Activated CD4-positive, alpha-beta T cell treated with anti-CD3 and anti-CD28 coated beads for 36 hours (primary cell): ENCODE data around the gene WDR36. TPM values are rescaled to one million over a fixed set of nuclear protein-coding genes. Genes with fewer than 3 reads are reported as not detected.

Experiments
- ATAC-seq: fragments of 200-7000 bp; cut with Tn5 transposase; one replicate; pipeline ENCODE4 v1.10.0; 2021; ENCODE audit warnings: mild to moderate bottlenecking, moderate library complexity
- CTCF ChIA-PET: fragments of 350-600 bp; sonication (Branson Sonifier 250); formaldehyde crosslinking; loops from one replicate; lab custom pipeline; 2021; ENCODE audit warnings: antibody characterized with exemption; lab: Charles Lee
- POLR2A ChIA-PET: fragments of 350-600 bp; sonication (Branson Sonifier 250); formaldehyde crosslinking; loops from one replicate; lab custom pipeline; 2021; ENCODE audit warnings: antibody characterized with exemption, inconsistent platforms; lab: Charles Lee
- DNase-seq: peaks from one replicate; pipeline ENCODE4 v3.0.0-alpha.2; 2020
- H3K27ac Mint-ChIP-seq: one replicate; pipeline ENCODE4 v1.8.0; 2021; ENCODE audit warnings: mixed read lengths
- H3K27me3 Mint-ChIP-seq: one replicate; pipeline ENCODE4 v1.8.0; 2021; ENCODE audit warnings: mixed read lengths
- H3K36me3 Mint-ChIP-seq: one replicate; pipeline ENCODE4 v1.8.0; 2021; ENCODE audit warnings: low read depth, mixed read lengths
- H3K4me1 Mint-ChIP-seq: one replicate; pipeline ENCODE4 v1.8.0; 2021; ENCODE audit warnings: mixed read lengths
- H3K4me3 Mint-ChIP-seq: one replicate; pipeline ENCODE4 v1.8.0; 2021; ENCODE audit warnings: mild to moderate bottlenecking, moderate library complexity, mixed read lengths
- H3K9me3 Mint-ChIP-seq: one replicate; pipeline ENCODE4 v1.8.0; 2021; ENCODE audit warnings: low read depth, mixed read lengths
- intact Hi-C, 2 experiments: fragments of 100-400 bp; cut with DNase I in 1 of 2; cut with micrococcal nuclease in 1 of 2; formaldehyde crosslinking; loops; one replicate each; pipeline versions ENCODE4 v1.14.2 to v1.15.1; 2022 to 2024; cut with DNase I, micrococcal nuclease
- total RNA-seq, 2 experiments: library from RNA; stranded (reverse); gene quantifications; one replicate each; pipeline ENCODE4 v1.2.3, GENCODE V29; 2021

WDR36 gene
- total RNA-seq, 2 experiments from 2014 or later, result 58.6 to 61.7 TPM

GRCh38 chr5:111163000-111163399, 70.9 kb downstream of the WDR36 start:
- intact Hi-C loops, result no loop called here
- ChIA-PET CTCF (interaction anchor here (1.0 to 4.9 kb wide), 4 partner anchors 12 to 368 kb away, joined by 3 to 62 read pairs (median 5); no protein-coding TSS in a partner anchor), POLR2A (no interaction called here)
- Mint-ChIP-seq H3K4me1 (peaks cover 19% of the 10 kb centered on the region), H3K27ac (no peak overlapping the region), H3K27me3 (no peaks in the 10 kb centered on the region), H3K4me3 (no peak overlapping the region), H3K9me3 (peaks cover 2% of the 10 kb centered on the region), H3K36me3 (no peaks in the 10 kb centered on the region)
- DNase-seq, result no peak
- peak; percentile 24 for ATAC-seq

DNA sequence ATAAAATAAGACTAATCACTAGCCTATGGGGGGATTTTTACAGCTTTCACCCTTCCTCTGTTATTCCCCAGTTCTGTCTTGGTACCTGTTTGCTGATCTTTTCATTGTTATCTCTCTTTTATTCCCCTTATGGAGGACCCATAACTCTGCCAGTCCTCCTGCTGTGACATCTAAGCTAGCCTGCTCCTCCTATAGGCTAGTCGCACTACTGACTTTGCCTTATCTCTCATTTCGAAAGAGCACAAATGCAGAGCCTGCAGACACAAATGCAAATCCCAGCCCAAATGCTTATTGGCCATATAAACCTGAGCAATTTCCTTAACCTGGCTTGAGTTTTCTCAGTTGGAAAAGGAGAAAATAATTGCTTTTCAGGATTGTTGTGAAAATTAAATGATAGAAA, 72.9 kb downstream of the WDR36 start:
- ChIA-PET CTCF (interaction anchor here (0.7 to 1.8 kb wide), 3 partner anchors 10 to 343 kb away, joined by 3 to 6 read pairs (median 4); no protein-coding TSS in a partner anchor), POLR2A (no interaction called here)
- H3K4me3 Mint-ChIP-seq, result no peak overlapping the region
- H3K27me3 Mint-ChIP-seq, result no peaks in the 10 kb centered on the region
- ATAC-seq (no peak), DNase-seq (no peak)
- no peak overlapping the region for H3K27ac Mint-ChIP-seq
- peaks cover 16% of the 10 kb centered on the region for H3K4me1 Mint-ChIP-seq
- intact Hi-C loops, result no loop called here
- peaks cover 2% of the 10 kb centered on the region for H3K9me3 Mint-ChIP-seq
- H3K36me3 Mint-ChIP-seq, result no peaks in the 10 kb centered on the region

DNA sequence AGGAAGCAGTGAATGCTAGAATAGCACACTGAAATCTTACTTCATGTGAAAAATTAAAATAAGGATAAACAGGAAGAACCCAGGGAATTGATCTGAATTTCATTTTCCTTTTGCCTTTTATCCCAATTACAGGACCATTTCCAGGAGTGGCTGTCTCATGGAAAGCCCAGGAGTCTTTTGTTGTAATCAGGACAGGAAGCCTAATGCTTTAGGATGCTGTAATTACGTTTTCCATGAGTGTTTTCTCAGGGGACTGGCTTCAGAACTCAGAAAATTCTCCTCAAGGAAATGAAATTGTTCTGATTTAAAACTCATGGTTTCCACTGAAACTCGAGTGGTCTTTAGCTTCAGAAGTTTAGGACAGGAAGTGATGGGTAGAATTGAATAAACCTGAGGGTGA, 75.4 kb downstream of the WDR36 start:
- H3K27me3 Mint-ChIP-seq, result no peaks in the 10 kb centered on the region
- intact Hi-C loops, result no loop called here
- no peaks in the 10 kb centered on the region for H3K36me3 Mint-ChIP-seq
- ATAC-seq (no peak), DNase-seq (no peak)
- no peak overlapping the region for H3K4me3 Mint-ChIP-seq
- no peak overlapping the region for H3K27ac Mint-ChIP-seq
- ChIA-PET CTCF (interaction anchor here (0.7 kb wide), 1 partner anchor 295 kb away, joined by 3 read pairs; no protein-coding TSS in a partner anchor), POLR2A (no interaction called here)
- peaks cover 19% of the 10 kb centered on the region for H3K4me1 Mint-ChIP-seq
- peaks cover 2% of the 10 kb centered on the region for H3K9me3 Mint-ChIP-seq

- ChIA-PET POLR2A (no interaction called here), CTCF (interaction anchor here (0.8 to 2.9 kb wide), 2 partner anchors 12 to 110 kb away, joined by 3 to 20 read pairs; no protein-coding TSS in a partner anchor)
- intact Hi-C loops, result no loop called here
- Mint-ChIP-seq H3K9me3 (peaks cover 2% of the 10 kb centered on the region), H3K4me1 (peaks cover 9% of the 10 kb centered on the region), H3K4me3 (no peak overlapping the region), H3K27ac (no peak overlapping the region), H3K36me3 (no peaks in the 10 kb centered on the region), H3K27me3 (peaks cover 3% of the 10 kb centered on the region)
- ATAC-seq (no peak), DNase-seq (no peak)
Observed at GRCh38 chr5:111168608-111169007, 76.5 kb downstream of the WDR36 start.

DNA sequence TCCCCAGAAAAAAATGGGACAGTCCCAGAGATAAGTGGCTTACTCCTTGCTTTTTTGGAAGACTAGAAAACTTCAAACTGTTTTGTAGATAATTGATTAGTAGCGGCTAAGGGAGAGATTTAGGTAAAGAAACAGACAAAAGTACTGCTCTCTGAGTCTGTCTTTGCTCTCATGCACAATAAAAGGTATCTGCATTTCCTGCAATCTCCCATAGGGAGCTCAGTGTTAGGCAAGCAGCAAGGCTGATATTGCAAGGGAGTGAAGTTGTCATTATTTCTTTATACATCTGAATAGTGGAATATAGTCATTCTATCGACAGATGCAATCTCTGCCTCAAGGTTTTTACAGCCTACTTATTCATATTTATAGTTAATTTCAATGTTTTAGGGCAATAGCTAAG, 77.1 kb downstream of the WDR36 start:
- CTCF ChIA-PET, result interaction anchor here (0.8 to 2.9 kb wide), 4 partner anchors 12 to 362 kb away, joined by 3 to 20 read pairs (median 4); no protein-coding TSS in a partner anchor
- DNase-seq (no peak), ATAC-seq (no peak)
- no peak overlapping the region for H3K27ac Mint-ChIP-seq
- no peak overlapping the region for H3K4me3 Mint-ChIP-seq
- H3K9me3 Mint-ChIP-seq, result peaks cover 2% of the 10 kb centered on the region
- no peaks in the 10 kb centered on the region for H3K36me3 Mint-ChIP-seq
- H3K4me1 Mint-ChIP-seq, result peaks cover 5% of the 10 kb centered on the region
- intact Hi-C loops, result no loop called here
- POLR2A ChIA-PET, result no interaction called here
- H3K27me3 Mint-ChIP-seq, result peaks cover 3% of the 10 kb centered on the region

- ATAC-seq (no peak), DNase-seq (no peak)
- POLR2A ChIA-PET, result no interaction called here
- H3K4me3 Mint-ChIP-seq, result no peak overlapping the region
- CTCF ChIA-PET, result interaction anchor here (0.7 to 2.9 kb wide), 5 partner anchors 11 to 361 kb away, joined by 3 to 20 read pairs (median 4); no protein-coding TSS in a partner anchor
- H3K36me3 Mint-ChIP-seq, result no peaks in the 10 kb centered on the region
- H3K4me1 Mint-ChIP-seq, result peaks cover 5% of the 10 kb centered on the region
- H3K27ac Mint-ChIP-seq, result no peak overlapping the region
- intact Hi-C loops, result no loop called here
- H3K9me3 Mint-ChIP-seq, result peaks cover 2% of the 10 kb centered on the region
- peaks cover 4% of the 10 kb centered on the region for H3K27me3 Mint-ChIP-seq
Observed at GRCh38 chr5:111170279-111170678, 78.1 kb downstream of the WDR36 start.

- ChIA-PET POLR2A (no interaction called here), CTCF (no interaction called here)
- ATAC-seq, result no peak
- Mint-ChIP-seq H3K4me3 (no peak overlapping the region), H3K4me1 (peaks cover 5% of the 10 kb centered on the region), H3K27ac (no peak overlapping the region), H3K27me3 (peaks cover 4% of the 10 kb centered on the region), H3K36me3 (no peaks in the 10 kb centered on the region), H3K9me3 (peaks cover 2% of the 10 kb centered on the region)
- intact Hi-C loops, result no loop called here
- peak; percentile 17 for DNase-seq
Observed at GRCh38 chr5:111172504-111172903, 80.4 kb downstream of the WDR36 start.

GRCh38 chr5:111173476-111173875, 81.3 kb downstream of the WDR36 start:
- intact Hi-C loops, result no loop called here
- H3K36me3 Mint-ChIP-seq, result no peaks in the 10 kb centered on the region
- no peak for ATAC-seq

More at GRCh38 chr5:111173476-111173875, 81.3 kb downstream of the WDR36 start:
- POLR2A ChIA-PET, result no interaction called here
- Mint-ChIP-seq H3K9me3 (no peaks in the 10 kb centered on the region), H3K27ac (no peak overlapping the region), H3K4me1 (peaks cover 5% of the 10 kb centered on the region), H3K4me3 (no peak overlapping the region), H3K27me3 (peaks cover 4% of the 10 kb centered on the region)
- CTCF ChIA-PET, result interaction anchor here (1.0 kb wide), 1 partner anchor 105 kb away, joined by 3 read pairs; no protein-coding TSS in a partner anchor
- no peak for DNase-seq

Other genes with a start within 250 kb of the WDR36 start
- under 1 TPM; 0.54 to 0.85 TPM for gene TSLP, start 20.6 kb upstream of the WDR36 start, total RNA-seq
- 10 to 100 TPM; 49.4 to 53.1 TPM for gene CAMK4, start 132.0 kb downstream of the WDR36 start, total RNA-seq